IMR-90 (cell line): ENCODE results near the gene KCNQ2. TPM values are rescaled to one million over a fixed set of nuclear protein-coding genes. Genes with fewer than 3 reads are reported as not detected.

Experiments
- ATAC-seq: fragments of 200-7000 bp; cut with Tn5 transposase; 2 replicates; pipeline ENCODE4 v1.9.1; 2020; ENCODE audit warnings: low read depth, mild to moderate bottlenecking, moderate library complexity
- BruUV-seq: library from RNA; stranded (reverse); fragments of 400-500 nt; replicated peaks from 2 replicates; lab custom pipeline; 2021; lab: Mats Ljungman, UMichigan
- CTCF ChIA-PET: fragments of 300-600 bp; formaldehyde crosslinking; extraction: SDS; loops from one replicate; lab custom pipeline; 2021; ENCODE audit warnings: antibody characterized with exemption; lab: Yijun Ruan, JAX
- POLR2A ChIA-PET: fragments of 300-600 bp; sonication (Branson Sonifier 250); formaldehyde crosslinking; loops from one replicate; lab custom pipeline; 2022; ENCODE audit warnings: antibody characterized with exemption; ENCODE audit not compliant: unreplicated experiment; lab: Charles Lee
- DNase-seq: peaks from one replicate; pipeline ENCODE4 v3.0.0; 2013
- H2AFZ ChIP-seq: replicated peaks from 2 replicates; pipeline ENCODE3; 2013; ENCODE audit warnings: low read length, mild to moderate bottlenecking; ENCODE audit not compliant: poor library complexity
- H2AK5ac ChIP-seq: 2 replicates; pipeline ENCODE4 v1.6.1; 2013; ENCODE audit warnings: low read depth, low read length, inconsistent platforms
- H2AK9ac ChIP-seq: replicated peaks from 2 replicates; pipeline ENCODE3; 2013; ENCODE audit warnings: mild to moderate bottlenecking, low read depth, low read length, moderate library complexity; ENCODE audit not compliant: poor library complexity
- H2BK120ac ChIP-seq: 2 replicates; pipeline ENCODE4 v1.6.1; 2013; ENCODE audit warnings: low read depth, low read length, inconsistent platforms
- H2BK15ac ChIP-seq: 3 replicates; pipeline ENCODE4 v1.6.1; 2013; ENCODE audit warnings: low read depth, low read length, inconsistent platforms
- H2BK20ac ChIP-seq: 2 replicates; pipeline ENCODE4 v1.6.1; 2013; ENCODE audit warnings: low read depth, mild to moderate bottlenecking, inconsistent platforms, low read length, moderate library complexity
- H2BK5ac ChIP-seq: 2 replicates; pipeline ENCODE4 v1.6.1; 2013; ENCODE audit warnings: mild to moderate bottlenecking, low read depth, low read length, inconsistent platforms; ENCODE audit not compliant: poor library complexity, severe bottlenecking
- H3K14ac ChIP-seq: replicated peaks from 2 replicates; pipeline ENCODE4 v1.6.1; 2013; ENCODE audit warnings: low read depth, low read length, inconsistent platforms
- H3K18ac ChIP-seq: 2 replicates; pipeline ENCODE4 v1.6.1; 2013; ENCODE audit warnings: low read depth, low read length, control low read depth
- H3K23ac ChIP-seq: 2 replicates; pipeline ENCODE4 v1.6.1; 2013; ENCODE audit warnings: low read depth, low read length, inconsistent platforms
- H3K27ac ChIP-seq: 2 replicates; pipeline ENCODE4 v1.5.1; 2013; ENCODE audit warnings: mild to moderate bottlenecking, control low read depth, low read length; ENCODE audit not compliant: insufficient read depth
- H3K27me3 ChIP-seq: 2 replicates; pipeline ENCODE4 v1.6.1; 2013; ENCODE audit warnings: low read length; ENCODE audit not compliant: control insufficient read depth, insufficient read depth
- H3K36me3 ChIP-seq: 2 replicates; pipeline ENCODE4 v1.6.1; 2013; ENCODE audit warnings: low read length, mixed read lengths; ENCODE audit not compliant: control insufficient read depth, insufficient read depth
- H3K4ac ChIP-seq: 2 replicates; pipeline ENCODE4 v1.6.1; 2013; ENCODE audit warnings: low read depth, low read length, inconsistent platforms
- H3K4me1 ChIP-seq: 2 replicates; pipeline ENCODE4 v1.6.1; 2013; ENCODE audit warnings: low read length, mixed read lengths; ENCODE audit not compliant: control insufficient read depth, insufficient read depth
- H3K4me2 ChIP-seq: 2 replicates; pipeline ENCODE4 v1.6.1; 2013; ENCODE audit warnings: low read depth, mild to moderate bottlenecking, control low read depth, low read length, moderate library complexity
- H3K4me3 ChIP-seq: 2 replicates; pipeline ENCODE4 v1.5.1; 2013; ENCODE audit warnings: low read depth, mild to moderate bottlenecking, control low read depth, low read length, moderate library complexity; ENCODE audit not compliant: insufficient read depth
- H3K56ac ChIP-seq: 2 replicates; pipeline ENCODE4 v1.6.1; 2013; ENCODE audit warnings: low read length, inconsistent platforms; ENCODE audit not compliant: insufficient read depth; ENCODE audit errors: extremely low read depth
- H3K79me1 ChIP-seq, 2 experiments: 2 replicates each; pipeline ENCODE4 v1.6.1; 2013; ENCODE audit warnings: low read length in 2 of 2, inconsistent platforms in 1 of 2, low read depth in 1 of 2
- H3K9ac ChIP-seq: 2 replicates; pipeline ENCODE4 v1.6.1; 2013; ENCODE audit warnings: low read depth, low read length, control low read depth
- H3K9me1 ChIP-seq: 2 replicates; pipeline ENCODE4 v1.6.1; 2013; ENCODE audit warnings: low read length, inconsistent platforms; ENCODE audit not compliant: insufficient read depth
- H3K9me3 ChIP-seq: 2 replicates; pipeline ENCODE4 v1.6.1; 2013; ENCODE audit warnings: low read length; ENCODE audit not compliant: control insufficient read depth, insufficient read depth
- H4K20me1 ChIP-seq: 2 replicates; pipeline ENCODE4 v1.6.1; 2013; ENCODE audit warnings: low read length, inconsistent platforms; ENCODE audit not compliant: insufficient read depth
- H4K5ac ChIP-seq: 2 replicates; pipeline ENCODE4 v1.6.1; 2013; ENCODE audit warnings: mild to moderate bottlenecking, low read depth, low read length, control low read depth
- H4K8ac ChIP-seq, 2 experiments: 2 replicates each; pipeline ENCODE4 v1.6.1; 2013; ENCODE audit warnings: low read depth in 2 of 2, low read length in 2 of 2, control low read depth in 1 of 2, inconsistent platforms in 1 of 2
- H4K91ac ChIP-seq: 2 replicates; pipeline ENCODE4 v1.6.1; 2013; ENCODE audit warnings: low read depth, low read length, inconsistent platforms; ENCODE audit not compliant: insufficient read depth
- CEBPB ChIP-seq: IDR thresholded peaks from 2 replicates; pipeline ENCODE4 v1.6.1; 2012; ENCODE audit warnings: low read depth, low read length, improper control_type of control experiment
- ELK1 ChIP-seq: fragments of 150-350 bp; IDR thresholded peaks from 2 replicates; pipeline ENCODE4 v1.6.1; 2016; ENCODE audit warnings: low read depth, mild to moderate bottlenecking, low read length, moderate library complexity, borderline replicate concordance
- FOS ChIP-seq: fragments of 150-350 bp; IDR thresholded peaks from 2 replicates; pipeline ENCODE4 v1.6.1; 2016; ENCODE audit warnings: low read depth, low read length
- MAFK ChIP-seq: IDR thresholded peaks from 2 replicates; pipeline ENCODE4 v1.6.1; 2012; ENCODE audit warnings: low read depth, low read length, improper control_type of control experiment
- MAZ ChIP-seq: IDR thresholded peaks from 2 replicates; pipeline ENCODE4 v1.6.1; 2012; ENCODE audit warnings: low read depth, mild to moderate bottlenecking, low read length, improper control_type of control experiment, moderate library complexity, borderline replicate concordance
- MXI1 ChIP-seq: IDR thresholded peaks from 2 replicates; pipeline ENCODE4 v1.6.1; 2012; ENCODE audit warnings: low read depth, mild to moderate bottlenecking, low read length, moderate library complexity, borderline replicate concordance
- USF2 ChIP-seq: fragments of 150-350 bp; IDR thresholded peaks from 2 replicates; pipeline ENCODE4 v1.6.1; 2017; ENCODE audit warnings: mild to moderate bottlenecking, antibody characterized with exemption, low read length, low read depth
- WGBS, 2 experiments: methylation state at CpG; one replicate each; pipeline versions ENCODE4 v1.1.5 to v1.1.7; 2013; ENCODE audit warnings: missing lambda C conversion rate in 2 of 2; ENCODE audit not compliant: insufficient read length in 1 of 2; ENCODE audit errors: extremely low coverage in 2 of 2; 5-methylcytosine and 5-hydroxymethylcytosine counted together
- dilution Hi-C: fragments of 300-500 bp; cut with HindIII; formaldehyde crosslinking; loops from one replicate; pipeline ENCODE4 v1.14.3; 2018; ENCODE audit warnings: low sequenced_read_pairs; ENCODE audit not compliant: unreplicated experiment
- in situ Hi-C: fragments of 300-500 bp; cut with MboI; formaldehyde crosslinking; loops from 3 replicates; pipeline ENCODE4 v1.14.3; 2019; ENCODE audit warnings: low sequenced_read_pairs, inconsistent platforms, mixed read lengths
- intact Hi-C: fragments of 100-400 bp; cut with micrococcal nuclease; formaldehyde crosslinking; loops from 2 replicates; pipeline ENCODE4 v1.10.0; 2022
- polyA plus RNA-seq, 3 experiments: library from polyadenylated mRNA; depleted of rRNA; stranded (reverse); fragments of >200 nt; gene quantifications; 2 replicates each; pipeline ENCODE4 v1.2.3, GENCODE V29; 2012; ENCODE audit warnings: low replicate concordance in 1 of 3
- total RNA-seq: library from RNA; depleted of rRNA; stranded (reverse); fragments of >200 nt; gene quantifications from 2 replicates; pipeline ENCODE4 v1.2.3, GENCODE V29; 2012

The KCNQ2 gene
- total and polyA plus RNA-seq, 2 of the 4 experiments (the other 2 are of a cell fraction), result 0.02 TPM; not detected in 1

GRCh38 chr20:63466250-63466825 lies 6.1 kb downstream of the KCNQ2 start:
- Histone ChIP-seq H2BK15ac (no peak overlapping the region), H3K18ac (no peak overlapping the region), H3K56ac (no peak overlapping the region), H2AFZ (peak overlapping the region; percentile 23), H3K9ac (no peak overlapping the region), H2BK5ac (no peak overlapping the region), H3K36me3 (no peaks in the 10 kb centered on the region), H2AK9ac (no peak overlapping the region), H4K20me1 (no peaks in the 10 kb centered on the region), H3K27ac (no peak overlapping the region), H3K79me1 (no peaks in the 10 kb centered on the region), H3K4me3 (no peak overlapping the region), H4K8ac (no peak overlapping the region), H4K91ac (no peak overlapping the region), H3K23ac (no peak overlapping the region), H3K14ac (no peak overlapping the region), H4K5ac (no peak overlapping the region), H3K9me3 (no peaks in the 10 kb centered on the region), H2BK20ac (no peak overlapping the region), H3K27me3 (peaks cover 62% of the 10 kb centered on the region), H2AK5ac (no peak overlapping the region), H3K4ac (no peak overlapping the region), H3K4me2 (no peak overlapping the region), H3K9me1 (no peaks in the 10 kb centered on the region), H2BK120ac (no peak overlapping the region), H3K4me1 (no peaks in the 10 kb centered on the region)
- ChIA-PET CTCF (no interaction called here), POLR2A (no interaction called here)
- ATAC-seq (no peak), DNase-seq (no peak)
- BruUV-seq, result no TSS peak
- in situ Hi-C loops (no loop called here), dilution Hi-C loops (no loop called here), intact Hi-C loops (no loop called here)
- WGBS, 2 experiments, result 75% methylated on average over 27 of the region's 55 CpGs; no CpG with 5 or more reads in 1 of the 2 experiments
- no peak for TF ChIP-seq MAZ
- TF ChIP-seq MAFK, result no peak
- no peak for TF ChIP-seq MXI1
- TF ChIP-seq FOS, result no peak
- TF ChIP-seq ELK1, result no peak
- TF ChIP-seq CEBPB, result no peak
- no peak for TF ChIP-seq USF2
